Mesothelial cell of epicardium (in vitro differentiated cells): ENCODE data around the gene GRID1. TPM values are rescaled to one million over a fixed set of nuclear protein-coding genes. Genes with fewer than 3 reads are reported as not detected.

Experiments used
- DNase-seq, 2 experiments: peaks; one replicate each; pipeline ENCODE4 v3.0.0; 2021; ENCODE audit warnings: low spot score in 2 of 2; ENCODE audit not compliant: unreplicated experiment in 2 of 2
- H3K27ac Mint-ChIP-seq: 2 replicates; pipeline ENCODE4 v1.8.0; 2021; ENCODE audit warnings: mixed read lengths
- H3K27me3 Mint-ChIP-seq: 2 replicates; pipeline ENCODE4 v1.8.0; 2021; ENCODE audit warnings: low read depth, mixed read lengths
- H3K36me3 Mint-ChIP-seq: 2 replicates; pipeline ENCODE4 v1.8.0; 2021; ENCODE audit warnings: mixed read lengths
- H3K4me1 Mint-ChIP-seq: 2 replicates; pipeline ENCODE4 v1.8.0; 2021; ENCODE audit warnings: mixed read lengths
- H3K4me3 Mint-ChIP-seq: 2 replicates; pipeline ENCODE4 v1.8.0; 2021; ENCODE audit warnings: mild to moderate bottlenecking, moderate library complexity, mixed read lengths
- H3K9me3 Mint-ChIP-seq: 2 replicates; pipeline ENCODE4 v1.8.0; 2021; ENCODE audit warnings: mixed read lengths
- CTCF ChIP-seq: fragments of 200-600 bp; sonication (generic); IDR thresholded peaks from one replicate; pipeline ENCODE4 v1.5.0; 2021; ENCODE audit warnings: antibody characterized with exemption; ENCODE audit not compliant: unreplicated experiment
- total RNA-seq: library from RNA; stranded (reverse); gene quantifications from 3 replicates; pipeline ENCODE4 v1.2.1, GENCODE V29; 2021

Gene GRID1
- total RNA-seq, 1 donor from 2014 or later = 0.22 TPM

GRCh38 chr10:85857305-85857704 is 509.3 kb downstream of the GRID1 start:
- Mint-ChIP-seq H3K4me1 (peaks cover under 1% of the 10 kb centered on the region), H3K27me3 (peaks cover 2% of the 10 kb centered on the region), H3K4me3 (no peak overlapping the region), H3K27ac (no peak overlapping the region), H3K9me3 (peaks cover 5% of the 10 kb centered on the region), H3K36me3 (no peaks in the 10 kb centered on the region)
- no peak for DNase-seq
- no peak for TF ChIP-seq CTCF

GRCh38 chr10:85851934-85852333 is 514.7 kb downstream of the GRID1 start:
- no peak for TF ChIP-seq CTCF
- H3K27me3 Mint-ChIP-seq = peaks cover 2% of the 10 kb centered on the region
- H3K4me1 Mint-ChIP-seq = peaks cover 11% of the 10 kb centered on the region
- H3K4me3 Mint-ChIP-seq = no peak overlapping the region
- peaks cover 20% of the 10 kb centered on the region for H3K9me3 Mint-ChIP-seq
- no peak for DNase-seq
- no peaks in the 10 kb centered on the region for H3K36me3 Mint-ChIP-seq
- H3K27ac Mint-ChIP-seq = peak overlapping the region; percentile 39

- no peaks in the 10 kb centered on the region for H3K36me3 Mint-ChIP-seq
- DNase-seq = no peak
- H3K9me3 Mint-ChIP-seq = peaks cover 16% of the 10 kb centered on the region
- peaks cover 11% of the 10 kb centered on the region for H3K4me1 Mint-ChIP-seq
- H3K4me3 Mint-ChIP-seq = no peak overlapping the region
- TF ChIP-seq CTCF = no peak
- H3K27ac Mint-ChIP-seq = peak overlapping the region; percentile 39
- peaks cover 2% of the 10 kb centered on the region for H3K27me3 Mint-ChIP-seq
Observed at GRCh38 chr10:85851325-85851724, 515.3 kb downstream of the GRID1 start.

- no peak for TF ChIP-seq CTCF
- H3K27me3 Mint-ChIP-seq = peaks cover 1% of the 10 kb centered on the region
- no peak overlapping the region for H3K27ac Mint-ChIP-seq
- peaks cover 11% of the 10 kb centered on the region for H3K4me1 Mint-ChIP-seq
- no peaks in the 10 kb centered on the region for H3K36me3 Mint-ChIP-seq
- DNase-seq = no peak
- no peak overlapping the region for H3K4me3 Mint-ChIP-seq
- H3K9me3 Mint-ChIP-seq = peaks cover 16% of the 10 kb centered on the region
Observed at GRCh38 chr10:85850736-85851135, 515.9 kb downstream of the GRID1 start.

GRCh38 chr10:85849315-85849714 is 517.3 kb downstream of the GRID1 start:
- TF ChIP-seq CTCF = no peak
- Mint-ChIP-seq H3K27me3 (no peaks in the 10 kb centered on the region), H3K27ac (no peak overlapping the region)

GRCh38 chr10:85848756-85849155 is 517.8 kb downstream of the GRID1 start:
- H3K36me3 Mint-ChIP-seq = no peaks in the 10 kb centered on the region
- peaks cover 16% of the 10 kb centered on the region for H3K9me3 Mint-ChIP-seq
- no peak for DNase-seq
- no peak overlapping the region for H3K4me3 Mint-ChIP-seq
- no peak for TF ChIP-seq CTCF
- no peaks in the 10 kb centered on the region for H3K27me3 Mint-ChIP-seq
- peaks cover 11% of the 10 kb centered on the region for H3K4me1 Mint-ChIP-seq
- no peak overlapping the region for H3K27ac Mint-ChIP-seq

More at GRCh38 chr10:85849315-85849714, 517.3 kb downstream of the GRID1 start:
- H3K36me3 Mint-ChIP-seq = no peaks in the 10 kb centered on the region
- no peak overlapping the region for H3K4me3 Mint-ChIP-seq
- peaks cover 11% of the 10 kb centered on the region for H3K4me1 Mint-ChIP-seq
- H3K9me3 Mint-ChIP-seq = peaks cover 16% of the 10 kb centered on the region
- no peak for DNase-seq
